ENCODE measurements around the gene PLCL1. TPM values are rescaled to one million over a fixed set of nuclear protein-coding genes. Genes with fewer than 3 reads are reported as not detected.
A peak's percentile ranks its signal among the peaks of the same experiment; 100 is the strongest.

Gene PLCL1
- total RNA-seq, 3 donors from 2014 or later: 0.94 to 1.8 (median 1.2) TPM

- DNase-seq (no peak), ATAC-seq (no peak)
- Mint-ChIP-seq H3K4me3 (no peak overlapping the region), H3K9me3 (no peaks in the 10 kb centered on the region), H3K27me3 (ENCODE audit: low read depth) (no peaks in the 10 kb centered on the region), H3K36me3 (ENCODE audit: insufficient read depth) (no peaks in the 10 kb centered on the region), H3K4me1 (ENCODE audit: low read depth) (peaks cover 60% of the 10 kb centered on the region)
Observed at GRCh38 chr2:197943731-197944130, 139.3 kb downstream of the PLCL1 start.

GRCh38 chr2:197944416-197945096 is 140.2 kb downstream of the PLCL1 start:
- no peak for DNase-seq
- ATAC-seq: no peak
- H3K4me1 Mint-ChIP-seq (ENCODE audit: low read depth): peaks cover 63% of the 10 kb centered on the region
- H3K4me3 Mint-ChIP-seq: no peak overlapping the region
- no peaks in the 10 kb centered on the region for H3K36me3 Mint-ChIP-seq (ENCODE audit: insufficient read depth)
- no peaks in the 10 kb centered on the region for H3K9me3 Mint-ChIP-seq
- no peaks in the 10 kb centered on the region for H3K27me3 Mint-ChIP-seq (ENCODE audit: low read depth)

DNA sequence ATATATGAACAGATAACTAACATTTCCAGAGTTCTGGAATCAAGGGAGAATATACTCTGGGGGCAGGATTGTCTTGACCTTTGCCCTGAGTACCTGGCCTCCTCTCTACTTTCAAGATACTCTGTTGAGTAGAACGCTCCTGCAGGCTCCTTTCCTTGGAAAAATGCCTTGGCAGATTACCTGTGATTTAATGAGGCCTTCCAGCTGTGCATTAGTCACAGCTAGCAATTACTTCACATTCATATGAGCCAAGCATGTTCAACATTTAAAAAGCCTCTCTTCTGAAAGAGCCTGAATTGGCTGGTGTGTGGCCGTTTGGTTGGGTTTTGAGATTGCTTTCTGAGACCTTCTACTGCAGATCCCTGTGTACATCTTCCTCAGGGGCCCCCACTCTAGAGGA is 142.2 kb downstream of the PLCL1 start:
- H3K4me3 Mint-ChIP-seq: no peak overlapping the region
- no peaks in the 10 kb centered on the region for H3K9me3 Mint-ChIP-seq
- no peak for DNase-seq
- ATAC-seq: no peak
- peaks cover 71% of the 10 kb centered on the region for H3K4me1 Mint-ChIP-seq (ENCODE audit: low read depth)
- no peaks in the 10 kb centered on the region for H3K36me3 Mint-ChIP-seq (ENCODE audit: insufficient read depth)
- no peaks in the 10 kb centered on the region for H3K27me3 Mint-ChIP-seq (ENCODE audit: low read depth)

DNA sequence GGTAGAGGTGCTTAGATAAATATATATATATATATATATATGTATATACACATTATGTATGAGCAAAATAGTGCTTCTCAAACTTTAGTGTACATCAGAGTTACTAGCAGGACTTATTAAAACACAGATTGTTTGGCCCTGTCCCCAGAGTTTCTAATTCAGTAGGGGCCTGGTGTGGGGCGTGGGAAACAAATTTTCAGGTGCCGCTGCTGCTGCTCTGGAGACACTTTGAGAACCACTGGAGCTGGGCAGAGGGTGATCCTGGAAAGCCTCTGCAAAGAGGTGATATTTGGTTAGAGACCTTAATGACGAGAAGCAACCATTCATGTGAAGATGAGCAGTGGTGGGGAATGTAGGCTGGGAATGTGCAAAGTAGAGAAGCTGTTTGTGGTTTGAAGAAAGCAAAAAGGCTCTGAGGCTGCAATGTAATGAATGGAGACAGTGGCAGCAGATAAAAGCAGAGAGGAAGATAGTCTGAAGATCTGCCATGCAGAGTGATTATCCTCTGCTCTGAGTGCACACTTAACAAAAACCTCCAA is 142.9 kb downstream of the PLCL1 start:
- ATAC-seq (no peak), DNase-seq (no peak)
- peaks cover 68% of the 10 kb centered on the region for H3K4me1 Mint-ChIP-seq (ENCODE audit: low read depth)
- peaks cover 4% of the 10 kb centered on the region for H3K36me3 Mint-ChIP-seq (ENCODE audit: insufficient read depth)
- H3K4me3 Mint-ChIP-seq: no peak overlapping the region
- no peaks in the 10 kb centered on the region for H3K27me3 Mint-ChIP-seq (ENCODE audit: low read depth)
- no peaks in the 10 kb centered on the region for H3K9me3 Mint-ChIP-seq

DNA sequence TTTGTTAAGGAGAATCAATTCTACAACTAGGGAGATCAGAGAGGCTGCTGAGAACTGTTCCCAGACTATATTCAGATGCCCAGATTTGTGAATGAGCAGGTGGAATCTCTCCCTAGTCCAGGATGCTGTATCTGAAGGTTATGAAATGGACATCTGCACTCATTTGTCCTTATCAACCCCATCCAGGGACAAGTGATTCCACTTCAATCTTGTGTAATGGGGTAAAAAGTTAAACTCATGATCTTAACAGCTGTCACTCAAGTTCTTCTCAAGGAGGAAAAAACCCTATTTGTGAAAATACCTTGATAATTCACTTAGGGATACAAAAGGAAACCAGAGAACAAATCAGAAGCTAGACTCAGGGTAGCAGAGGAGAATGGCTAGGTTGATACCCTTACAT is 144.8 kb downstream of the PLCL1 start:
- ATAC-seq: no peak
- no peak for DNase-seq
- Mint-ChIP-seq H3K4me1 (ENCODE audit: low read depth) (peaks cover 72% of the 10 kb centered on the region), H3K4me3 (no peak overlapping the region), H3K9me3 (peaks cover 4% of the 10 kb centered on the region), H3K27me3 (ENCODE audit: low read depth) (no peaks in the 10 kb centered on the region), H3K36me3 (ENCODE audit: insufficient read depth) (peaks cover 10% of the 10 kb centered on the region)

DNA sequence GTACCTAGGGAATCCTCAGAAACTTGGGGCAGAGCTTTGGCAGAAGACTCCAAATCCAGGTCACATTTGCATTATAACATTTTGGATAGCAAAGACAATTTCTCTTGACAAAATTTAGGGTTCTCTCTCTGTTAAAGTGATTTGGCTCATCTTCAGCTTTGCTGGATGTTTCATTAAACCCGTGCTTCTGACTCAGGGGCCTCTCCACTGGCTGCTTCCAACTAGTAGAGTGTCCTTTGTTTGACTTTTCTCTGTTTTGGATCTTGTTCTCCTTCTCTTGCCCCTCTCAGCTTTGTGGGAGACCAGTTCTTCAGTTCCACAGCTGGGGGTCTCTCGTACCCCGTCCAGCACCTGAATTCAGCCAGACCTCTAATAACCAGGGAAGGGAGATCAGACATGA is 145.6 kb downstream of the PLCL1 start:
- H3K4me1 Mint-ChIP-seq (ENCODE audit: low read depth): peaks cover 72% of the 10 kb centered on the region
- DNase-seq (no peak), ATAC-seq (no peak)
- H3K27me3 Mint-ChIP-seq (ENCODE audit: low read depth): no peaks in the 10 kb centered on the region
- H3K4me3 Mint-ChIP-seq: no peak overlapping the region
- H3K9me3 Mint-ChIP-seq: peaks cover 4% of the 10 kb centered on the region
- peaks cover 10% of the 10 kb centered on the region for H3K36me3 Mint-ChIP-seq (ENCODE audit: insufficient read depth)

- H3K27me3 Mint-ChIP-seq (ENCODE audit: low read depth): no peaks in the 10 kb centered on the region
- peaks cover 4% of the 10 kb centered on the region for H3K9me3 Mint-ChIP-seq
- ATAC-seq (no peak), DNase-seq (no peak)
- peaks cover 10% of the 10 kb centered on the region for H3K36me3 Mint-ChIP-seq (ENCODE audit: insufficient read depth)
- H3K4me1 Mint-ChIP-seq (ENCODE audit: low read depth): peaks cover 73% of the 10 kb centered on the region
- H3K4me3 Mint-ChIP-seq: no peak overlapping the region
Observed at GRCh38 chr2:197950724-197951123, 146.3 kb downstream of the PLCL1 start.

- Mint-ChIP-seq H3K4me3 (no peak overlapping the region), H3K36me3 (ENCODE audit: insufficient read depth) (peaks cover 15% of the 10 kb centered on the region), H3K4me1 (ENCODE audit: low read depth) (peaks cover 64% of the 10 kb centered on the region), H3K27me3 (ENCODE audit: low read depth) (no peaks in the 10 kb centered on the region), H3K9me3 (peaks cover 4% of the 10 kb centered on the region)
- peak; percentile 88 to 90 for ATAC-seq
- DNase-seq: no peak
Observed at GRCh38 chr2:197952540-197953202, 148.3 kb downstream of the PLCL1 start.

- Mint-ChIP-seq H3K4me1 (ENCODE audit: low read depth) (peaks cover 57% of the 10 kb centered on the region), H3K9me3 (peaks cover 4% of the 10 kb centered on the region), H3K4me3 (no peak overlapping the region), H3K36me3 (ENCODE audit: insufficient read depth) (peaks cover 15% of the 10 kb centered on the region), H3K27me3 (ENCODE audit: low read depth) (no peaks in the 10 kb centered on the region)
- ATAC-seq: peak; percentile 56 to 61
- no peak for DNase-seq
Observed at GRCh38 chr2:197954328-197954727, 149.9 kb downstream of the PLCL1 start.

- peaks cover 9% of the 10 kb centered on the region for H3K36me3 Mint-ChIP-seq (ENCODE audit: insufficient read depth)
- ATAC-seq: no peak
- H3K4me3 Mint-ChIP-seq: no peak overlapping the region
- no peaks in the 10 kb centered on the region for H3K27me3 Mint-ChIP-seq (ENCODE audit: low read depth)
- no peak for DNase-seq
- peaks cover 6% of the 10 kb centered on the region for H3K9me3 Mint-ChIP-seq
- peaks cover 39% of the 10 kb centered on the region for H3K4me1 Mint-ChIP-seq (ENCODE audit: low read depth)
Observed at GRCh38 chr2:197958592-197959150, 154.3 kb downstream of the PLCL1 start.

- ATAC-seq (no peak), DNase-seq (no peak)
- H3K9me3 Mint-ChIP-seq: peaks cover 13% of the 10 kb centered on the region
- H3K27me3 Mint-ChIP-seq (ENCODE audit: low read depth): no peaks in the 10 kb centered on the region
- peaks cover 6% of the 10 kb centered on the region for H3K36me3 Mint-ChIP-seq (ENCODE audit: insufficient read depth)
- H3K4me1 Mint-ChIP-seq (ENCODE audit: low read depth): peaks cover 32% of the 10 kb centered on the region
- H3K4me3 Mint-ChIP-seq: no peak overlapping the region
Observed at GRCh38 chr2:197959383-197959782, 155.0 kb downstream of the PLCL1 start.

DNA sequence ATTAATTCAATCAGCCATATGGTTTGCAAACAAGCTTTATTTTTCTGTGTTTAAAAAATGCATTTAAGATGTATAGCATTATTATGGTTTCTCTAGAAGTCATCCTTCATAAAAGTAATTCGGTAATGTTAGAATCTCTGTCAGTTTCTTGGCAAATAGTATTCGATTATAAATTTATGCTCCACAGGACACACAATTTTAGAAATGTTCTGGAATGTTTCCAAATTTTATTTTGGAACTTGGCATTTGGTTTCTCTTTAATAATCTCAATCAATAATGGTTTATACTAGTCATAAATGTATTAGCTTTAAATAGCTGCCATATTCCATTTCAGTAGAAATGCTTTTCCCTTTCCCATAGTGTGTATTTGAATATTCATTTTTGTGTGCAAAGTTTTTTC is 156.4 kb downstream of the PLCL1 start:
- ATAC-seq: no peak
- Mint-ChIP-seq H3K4me1 (ENCODE audit: low read depth) (peaks cover 22% of the 10 kb centered on the region), H3K9me3 (peaks cover 27% of the 10 kb centered on the region), H3K27me3 (ENCODE audit: low read depth) (no peaks in the 10 kb centered on the region), H3K36me3 (ENCODE audit: insufficient read depth) (peaks cover 13% of the 10 kb centered on the region), H3K4me3 (no peak overlapping the region)
- no peak for DNase-seq

DNA sequence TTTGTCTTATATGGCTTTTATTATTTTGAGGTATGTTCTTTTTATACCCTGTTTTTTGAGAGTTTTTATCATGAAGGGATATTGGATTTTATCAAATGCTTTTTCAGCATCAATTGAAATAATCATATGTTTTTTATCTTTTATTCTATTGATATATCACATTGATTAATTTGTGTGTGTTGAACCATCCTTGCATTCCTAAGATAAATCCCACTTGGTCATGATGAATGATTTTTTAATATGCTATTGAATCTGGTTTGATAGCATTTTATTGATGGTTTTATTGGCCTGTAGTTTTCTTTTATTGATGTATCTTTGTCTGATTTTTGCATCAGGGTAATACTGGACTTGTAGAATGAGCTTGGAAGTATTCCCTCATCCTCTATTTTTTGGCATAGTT is 160.3 kb downstream of the PLCL1 start:
- no peak overlapping the region for H3K4me3 Mint-ChIP-seq
- no peaks in the 10 kb centered on the region for H3K27me3 Mint-ChIP-seq (ENCODE audit: low read depth)
- DNase-seq (no peak), ATAC-seq (no peak)
- peaks cover 10% of the 10 kb centered on the region for H3K36me3 Mint-ChIP-seq (ENCODE audit: insufficient read depth)
- H3K9me3 Mint-ChIP-seq: peaks cover 28% of the 10 kb centered on the region
- peaks cover 22% of the 10 kb centered on the region for H3K4me1 Mint-ChIP-seq (ENCODE audit: low read depth)

DNA sequence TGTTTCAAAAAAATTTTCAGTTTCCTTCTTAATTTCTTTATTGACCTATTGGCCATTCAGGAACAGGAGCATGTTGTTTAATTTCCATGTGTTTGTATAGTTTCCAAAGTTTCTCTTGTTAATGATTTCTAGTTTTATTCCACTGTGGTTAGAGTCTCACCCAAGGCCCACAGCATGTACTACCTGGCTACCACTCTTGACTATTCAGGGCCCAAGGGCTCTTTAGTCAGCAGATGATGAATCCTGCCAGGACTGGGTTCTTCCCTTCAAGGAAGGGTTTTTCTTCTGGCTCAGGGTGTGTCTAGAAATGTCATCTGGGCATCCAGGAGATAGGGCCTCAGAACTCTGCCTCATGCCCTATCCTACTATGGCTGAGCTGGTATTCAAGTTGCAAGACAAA is 161.4 kb downstream of the PLCL1 start:
- Mint-ChIP-seq H3K4me1 (ENCODE audit: low read depth) (peaks cover 19% of the 10 kb centered on the region), H3K4me3 (no peak overlapping the region), H3K36me3 (ENCODE audit: insufficient read depth) (peaks cover 10% of the 10 kb centered on the region), H3K9me3 (peaks cover 28% of the 10 kb centered on the region), H3K27me3 (ENCODE audit: low read depth) (no peaks in the 10 kb centered on the region)
- ATAC-seq (no peak), DNase-seq (no peak)

Measured in activated T-cell treated with anti-CD3 and anti-CD28 coated beads, Interleukin-2, amount 50 U/mL, for 4 hours (primary cell).